Renal cortex interstitium (tissue), 3 donors: ENCODE measurements around the gene SPIN3. TPM values are rescaled to one million over a fixed set of nuclear protein-coding genes. Genes with fewer than 3 reads are reported as not detected.

Experiments used
- polyA plus RNA-seq, 3 donors: library from polyadenylated mRNA; unstranded; fragments of 120-200 nt; gene quantifications; one replicate each; pipeline ENCODE4 v1.2.1, GENCODE V29; 2013; ENCODE audit not compliant: insufficient read length in 3 of 3

SPIN3 gene
- polyA plus RNA-seq, 3 donors: 17.6 to 25.6 (median 22.8) TPM

Other genes with a start within 250 kb of the SPIN3 start
- gene SPIN2B, start 126.0 kb upstream of the SPIN3 start, polyA plus RNA-seq: 10 to 100 TPM; 18.4 to 24.7 (median 20.1) TPM
- gene SPIN2A, start 141.9 kb upstream of the SPIN3 start, polyA plus RNA-seq: 1 to 10 TPM; 3.6 to 4.3 (median 4.0) TPM